Measurements from ENCODE around the gene RASSF6.

Gene RASSF6

GRCh38 chr4:73619346-73619745, 890 bp downstream of the RASSF6 start (continued):
- TF ChIP-seq ZNF274 (IDR thresholded peaks at IDR 0.05; ENCODE audit: low read length) (no peak), ZNF274 (tag by site-specific recombination; IDR thresholded peaks at IDR 0.05; ENCODE audit: borderline replicate concordance) (no peak)

GRCh38 chr4:73617256-73617655, 3.0 kb downstream of the RASSF6 start:
- ChIA-PET POLR2A (no interaction called here), CTCF (interaction anchor here (1.3 kb wide), 1 partner anchor 37 kb away, joined by 3 read pairs; no protein-coding TSS in a partner anchor)
- Histone ChIP-seq H3K4me1 (ENCODE audit: control insufficient read depth, insufficient read depth, low read length) (peaks cover 4% of the 10 kb centered on the region), H3K9me3 (ENCODE audit: control insufficient read depth, insufficient read depth, low read depth, low read length) (no peaks in the 10 kb centered on the region), H3K4me3 (ENCODE audit: low read depth, low read length) (no peak overlapping the region), H3K36me3 (ENCODE audit: control insufficient read depth in 2 of 2, insufficient read depth in 1 of 2, low read length in 2 of 2) (no peaks in the 10 kb centered on the region), H3K27ac (ENCODE audit: extremely low read depth, low read depth, low read length) (no peak overlapping the region)
- no peak for TF ChIP-seq ZBTB6 (tag by site-specific recombination; IDR thresholded peaks at IDR 0.05)
- no peak for TF ChIP-seq KLF7 (tag by site-specific recombination; IDR thresholded peaks at IDR 0.05; ENCODE audit: borderline replicate concordance)
- no peak for TF ChIP-seq SCRT2 (tag by site-specific recombination; IDR thresholded peaks at IDR 0.05)
- no peak for TF ChIP-seq KLF17 (tag by site-specific recombination; IDR thresholded peaks at IDR 0.05)
- no peak for TF ChIP-seq ZSCAN23 (tag by site-specific recombination; IDR thresholded peaks at IDR 0.05)
- TF ChIP-seq BCL11B (tag by site-specific recombination; IDR thresholded peaks at IDR 0.05; ENCODE audit: low read depth): no peak
- no peak for TF ChIP-seq PRDM1 (tag by site-specific recombination; IDR thresholded peaks at IDR 0.05)
- TF ChIP-seq ZNF18 (tag by site-specific recombination; IDR thresholded peaks at IDR 0.05): no peak
- no peak for TF ChIP-seq GFI1B (tag by site-specific recombination; IDR thresholded peaks at IDR 0.05)
- TF ChIP-seq EGR2 (tag by site-specific recombination; IDR thresholded peaks at IDR 0.05; ENCODE audit: low read depth): no peak
- TF ChIP-seq KLF10 (tag by site-specific recombination; IDR thresholded peaks at IDR 0.05): no peak
- no peak for TF ChIP-seq ZNF624 (tag by site-specific recombination; IDR thresholded peaks at IDR 0.05)
- TF ChIP-seq ZNF248 (tag by site-specific recombination; IDR thresholded peaks at IDR 0.05): no peak
- no peak for TF ChIP-seq ATF2 (tag by site-specific recombination; IDR thresholded peaks at IDR 0.05; ENCODE audit: low read depth)
- no peak for TF ChIP-seq ZNF10 (tag by site-specific recombination; IDR thresholded peaks at IDR 0.05)
- no peak for TF ChIP-seq GLI4 (tag by site-specific recombination; IDR thresholded peaks at IDR 0.05)
- no peak for TF ChIP-seq ZNF560 (tag by site-specific recombination; IDR thresholded peaks at IDR 0.05; ENCODE audit: borderline replicate concordance)
- TF ChIP-seq OVOL3 (tag by site-specific recombination; IDR thresholded peaks at IDR 0.05): no peak

- Histone ChIP-seq H3K36me3 (ENCODE audit: control insufficient read depth in 2 of 2, insufficient read depth in 1 of 2, low read length in 2 of 2) (no peaks in the 10 kb centered on the region), H3K27ac (ENCODE audit: extremely low read depth, low read depth, low read length) (no peak overlapping the region), H3K9me3 (ENCODE audit: control insufficient read depth, insufficient read depth, low read depth, low read length) (no peaks in the 10 kb centered on the region), H3K4me1 (ENCODE audit: control insufficient read depth, insufficient read depth, low read length) (peaks cover under 1% of the 10 kb centered on the region), H3K4me3 (ENCODE audit: low read depth, low read length) (no peak overlapping the region)
- CTCF ChIA-PET: no interaction called here
- POLR2A ChIA-PET: no interaction called here
- TF ChIP-seq ZNF341 (tag by site-specific recombination; IDR thresholded peaks at IDR 0.05; ENCODE audit: low read depth) (peak; percentile 56), SALL2 (tag by site-specific recombination; IDR thresholded peaks at IDR 0.05; ENCODE audit: borderline replicate concordance) (no peak)
Measured at GRCh38 chr4:73615613-73616012, 4.6 kb downstream of the RASSF6 start.
